NCI-H1105 (cell line): Measurements from ENCODE around the gene PIH1D2.
"Not testable (repeated sequence)": the region's sequence is repeated elsewhere in the genome, so short reads cannot be mapped to it uniquely, and the experiment has no call there.

Experiments
- DNase-seq: peaks from one replicate; lab custom pipeline; 2025; lab: John Stamatoyannopoulos, UW

The PIH1D2 gene

GRCh38 chr11:112057170-112057569 is 16.6 kb downstream of the PIH1D2 start:
- DNase-seq = no peak

GRCh38 chr11:112051768-112052167 is 22.0 kb downstream of the PIH1D2 start:
- DNase-seq = no peak

GRCh38 chr11:112050721-112051120 is 23.1 kb downstream of the PIH1D2 start:
- no peak for DNase-seq

- DNase-seq = no peak
Observed at GRCh38 chr11:112049777-112050176, 24.0 kb downstream of the PIH1D2 start.

- DNase-seq = not testable (repeated sequence)
Observed at GRCh38 chr11:112048256-112048655, 25.6 kb downstream of the PIH1D2 start.

GRCh38 chr11:112046647-112047046 is 27.2 kb downstream of the PIH1D2 start:
- not testable (repeated sequence) for DNase-seq

- no peak for DNase-seq
Observed at GRCh38 chr11:112044961-112045360, 28.9 kb downstream of the PIH1D2 start.

GRCh38 chr11:112042961-112043304 is 30.9 kb downstream of the PIH1D2 start:
- DNase-seq = no peak

- DNase-seq = no peak
Observed at GRCh38 chr11:112042161-112042960, 31.5 kb downstream of the PIH1D2 start.

- DNase-seq = no peak
Observed at GRCh38 chr11:112037527-112037926, 36.3 kb downstream of the PIH1D2 start.

- DNase-seq = no peak
Observed at GRCh38 chr11:112033902-112034301, 39.9 kb downstream of the PIH1D2 start.

GRCh38 chr11:112029460-112029859 is 44.4 kb downstream of the PIH1D2 start:
- no peak for DNase-seq

GRCh38 chr11:112026784-112027410 is 46.9 kb downstream of the PIH1D2 start:
- DNase-seq = not testable (repeated sequence)

GRCh38 chr11:112025707-112026106 is 48.1 kb downstream of the PIH1D2 start:
- DNase-seq = no peak

- peak; percentile 87 for DNase-seq
Observed at GRCh38 chr11:112024773-112025678, 48.8 kb downstream of the PIH1D2 start, which contains the start of gene DLAT. Gene DLAT (plus strand): TSS chr11:112025408. CDS start chr11:112025473, 65 bp downstream.

GRCh38 chr11:112024178-112024772 is 49.5 kb downstream of the PIH1D2 start:
- DNase-seq = no peak

GRCh38 chr11:112023104-112023503 is 50.7 kb downstream of the PIH1D2 start:
- no peak for DNase-seq

- DNase-seq = no peak
Observed at GRCh38 chr11:112019066-112019465, 54.8 kb downstream of the PIH1D2 start.
